AG04450 (cell line): ENCODE data around the gene WNT16. TPM values are rescaled to one million over a fixed set of nuclear protein-coding genes. Genes with fewer than 3 reads are reported as not detected.
"Not testable (repeated sequence)": the region's sequence is repeated elsewhere in the genome, so short reads cannot be mapped to it uniquely, and the experiment has no call there.

Source experiments
- CTCF ChIA-PET: fragments of 300-600, 350-600 bp; formaldehyde crosslinking; extraction: SDS; loops from one replicate; lab custom pipeline; 2022; ENCODE audit warnings: antibody characterized with exemption, inconsistent platforms; lab: Charles Lee
- POLR2A ChIA-PET: fragments of 350-600 bp; formaldehyde crosslinking; extraction: SDS; loops from one replicate; lab custom pipeline; 2021; ENCODE audit warnings: antibody characterized with exemption, inconsistent platforms; lab: Yijun Ruan, JAX
- DNase-seq: peaks from one replicate; pipeline ENCODE4 v3.0.0-alpha.2; 2011; ENCODE audit warnings: low read depth, low spot score
- H3K27ac ChIP-seq: one replicate; pipeline ENCODE4 v1.5.1; 2012; ENCODE audit warnings: low read depth, low read length, control low read depth
- H3K27me3 ChIP-seq: one replicate; pipeline ENCODE4 v1.6.0; 2012; ENCODE audit warnings: low read length; ENCODE audit not compliant: control insufficient read depth, insufficient read depth
- H3K4me3 ChIP-seq: 2 replicates; pipeline ENCODE4 v1.5.1; 2011; ENCODE audit warnings: mild to moderate bottlenecking, low read depth, low read length, control low read depth
- H3K9me3 ChIP-seq: 2 replicates; pipeline ENCODE4 v1.5.1; 2012; ENCODE audit warnings: low read length; ENCODE audit not compliant: control insufficient read depth, insufficient read depth
- polyA plus RNA-seq: library from polyadenylated mRNA; depleted of rRNA; stranded (reverse); fragments of >200 nt; gene quantifications from 2 replicates; pipeline ENCODE4 v1.2.3, GENCODE V29; 2011
- TF ChIP-seq, protein P1 (sequence below): IDR thresholded peaks from 2 replicates; pipeline ENCODE4 v1.5.1; 2011; ENCODE audit warnings: low read depth, low read length, control low read depth, inconsistent platforms

The WNT16 gene
- polyA plus RNA-seq, 1 experiment: 0.89 TPM

DNA sequence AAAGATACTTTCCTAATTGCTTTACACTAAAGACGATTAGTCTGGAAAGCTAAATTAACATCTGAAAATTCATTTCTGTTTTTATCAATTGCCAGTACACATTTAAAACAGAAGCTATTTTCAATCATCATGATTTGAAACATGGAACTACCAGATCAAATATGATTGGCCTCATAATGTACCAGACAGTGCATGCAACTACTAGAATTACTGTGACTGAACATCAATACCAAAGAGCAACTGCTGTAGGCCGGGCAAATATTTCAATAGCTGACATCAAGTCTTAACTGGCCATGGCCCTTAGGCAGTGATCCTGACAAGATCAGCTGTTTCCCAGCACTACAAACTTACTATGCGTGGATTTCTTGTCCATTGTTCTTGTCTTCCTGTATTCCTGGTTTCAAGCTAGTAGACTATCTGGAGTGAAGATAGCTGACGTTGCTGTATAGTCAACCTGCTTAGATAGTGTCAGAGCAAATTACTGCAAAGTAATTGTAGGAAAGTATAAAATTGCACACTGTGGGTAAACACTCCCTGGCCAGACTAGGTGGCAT lies 21.7 kb upstream of the WNT16 start:
- ChIA-PET CTCF (no interaction called here), POLR2A (no interaction called here)
- TF ChIP-seq, protein P1, sequence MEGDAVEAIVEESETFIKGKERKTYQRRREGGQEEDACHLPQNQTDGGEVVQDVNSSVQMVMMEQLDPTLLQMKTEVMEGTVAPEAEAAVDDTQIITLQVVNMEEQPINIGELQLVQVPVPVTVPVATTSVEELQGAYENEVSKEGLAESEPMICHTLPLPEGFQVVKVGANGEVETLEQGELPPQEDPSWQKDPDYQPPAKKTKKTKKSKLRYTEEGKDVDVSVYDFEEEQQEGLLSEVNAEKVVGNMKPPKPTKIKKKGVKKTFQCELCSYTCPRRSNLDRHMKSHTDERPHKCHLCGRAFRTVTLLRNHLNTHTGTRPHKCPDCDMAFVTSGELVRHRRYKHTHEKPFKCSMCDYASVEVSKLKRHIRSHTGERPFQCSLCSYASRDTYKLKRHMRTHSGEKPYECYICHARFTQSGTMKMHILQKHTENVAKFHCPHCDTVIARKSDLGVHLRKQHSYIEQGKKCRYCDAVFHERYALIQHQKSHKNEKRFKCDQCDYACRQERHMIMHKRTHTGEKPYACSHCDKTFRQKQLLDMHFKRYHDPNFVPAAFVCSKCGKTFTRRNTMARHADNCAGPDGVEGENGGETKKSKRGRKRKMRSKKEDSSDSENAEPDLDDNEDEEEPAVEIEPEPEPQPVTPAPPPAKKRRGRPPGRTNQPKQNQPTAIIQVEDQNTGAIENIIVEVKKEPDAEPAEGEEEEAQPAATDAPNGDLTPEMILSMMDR: no peak
- Histone ChIP-seq H3K27me3 (no peaks in the 10 kb centered on the region), H3K27ac (no peak overlapping the region), H3K9me3 (no peaks in the 10 kb centered on the region), H3K4me3 (no peak overlapping the region)
- DNase-seq: no peak

DNA sequence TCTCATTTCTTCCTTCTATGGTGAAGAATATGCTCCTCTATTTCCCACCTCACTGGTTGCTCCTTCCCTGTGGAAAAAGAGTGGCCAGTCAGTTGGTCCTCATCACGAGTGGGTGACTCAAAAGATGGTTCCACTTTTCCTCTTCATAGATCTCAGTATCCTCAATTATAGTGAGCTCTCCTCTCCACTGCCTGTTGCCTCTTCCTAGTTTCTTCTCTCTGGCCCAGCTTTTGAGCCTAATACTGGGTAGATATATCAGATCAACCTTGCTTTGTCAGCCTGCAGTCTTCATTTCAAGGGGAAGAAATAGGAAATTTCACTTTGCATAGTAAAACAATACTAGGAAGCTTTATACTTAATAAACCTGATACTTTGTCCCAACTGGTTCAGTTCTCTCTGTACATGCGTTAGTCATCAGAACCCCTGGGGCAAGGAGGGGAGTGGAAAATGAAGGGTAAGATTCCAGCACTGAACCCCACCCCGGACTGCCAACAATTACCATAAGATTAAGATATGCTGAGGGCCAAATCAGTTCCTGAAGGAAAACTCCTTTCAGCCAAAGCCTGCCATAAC lies 15.5 kb upstream of the WNT16 start:
- Histone ChIP-seq H3K27me3 (no peaks in the 10 kb centered on the region), H3K27ac (no peak overlapping the region), H3K9me3 (no peaks in the 10 kb centered on the region), H3K4me3 (no peak overlapping the region)
- TF ChIP-seq, protein P1: no peak
- POLR2A ChIA-PET: interaction anchor here (0.6 kb wide), 1 partner anchor 53 kb away, joined by 3 read pairs; no protein-coding TSS in a partner anchor
- no peak for DNase-seq
- CTCF ChIA-PET: interaction anchor here (0.8 kb wide), 1 partner anchor 14 kb away, joined by 3 read pairs; no protein-coding TSS in a partner anchor

DNA sequence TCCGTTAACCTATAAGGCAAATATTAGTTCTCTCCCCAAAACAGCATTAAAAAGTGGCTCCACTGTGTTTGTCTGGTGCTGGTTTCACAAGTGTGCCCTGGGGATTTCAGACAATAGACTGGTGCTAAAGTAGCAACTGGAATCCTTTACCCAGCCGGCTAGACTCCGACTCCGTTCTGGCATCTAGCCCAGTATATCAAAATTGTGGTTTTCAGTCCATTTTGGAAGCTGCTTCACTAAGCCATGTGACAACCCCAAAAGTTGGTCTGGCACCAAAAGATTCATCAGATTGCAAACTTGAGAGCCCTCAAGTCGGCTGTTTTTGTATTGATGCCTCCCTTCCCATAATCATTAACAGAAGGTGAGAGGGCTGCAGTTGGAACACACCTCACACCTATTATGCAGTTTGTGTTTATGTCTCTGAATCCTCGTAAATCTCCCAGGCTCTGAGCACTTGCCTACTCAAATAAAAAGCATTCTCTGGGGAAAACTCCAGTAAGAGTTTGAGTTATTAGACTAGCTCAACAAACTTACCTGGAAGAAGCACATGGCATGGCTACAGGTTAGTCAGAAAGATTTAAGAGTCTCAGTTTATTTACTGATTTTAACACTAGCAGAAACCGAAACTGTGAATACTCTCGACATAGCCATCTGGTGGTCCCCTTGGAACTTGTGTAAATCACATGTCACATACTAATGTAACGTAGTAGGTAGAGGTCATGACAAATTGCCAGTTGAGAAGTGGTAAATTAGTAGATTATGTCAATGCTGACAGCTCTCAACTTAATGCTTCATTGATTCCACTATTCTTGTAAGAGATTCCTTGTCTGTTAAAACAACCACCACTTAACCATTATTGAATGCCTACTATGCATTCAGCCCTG lies 14.8 kb upstream of the WNT16 start:
- CTCF ChIA-PET: interaction anchor here (0.8 kb wide), 1 partner anchor 13 kb away, joined by 3 read pairs; no protein-coding TSS in a partner anchor
- H3K4me3 ChIP-seq: no peak overlapping the region
- POLR2A ChIA-PET: interaction anchor here (0.6 kb wide), 1 partner anchor 53 kb away, joined by 3 read pairs; no protein-coding TSS in a partner anchor
- TF ChIP-seq, protein P1: no peak
- H3K9me3 ChIP-seq: no peaks in the 10 kb centered on the region
- H3K27me3 ChIP-seq: no peaks in the 10 kb centered on the region
- DNase-seq: no peak
- no peak overlapping the region for H3K27ac ChIP-seq

DNA sequence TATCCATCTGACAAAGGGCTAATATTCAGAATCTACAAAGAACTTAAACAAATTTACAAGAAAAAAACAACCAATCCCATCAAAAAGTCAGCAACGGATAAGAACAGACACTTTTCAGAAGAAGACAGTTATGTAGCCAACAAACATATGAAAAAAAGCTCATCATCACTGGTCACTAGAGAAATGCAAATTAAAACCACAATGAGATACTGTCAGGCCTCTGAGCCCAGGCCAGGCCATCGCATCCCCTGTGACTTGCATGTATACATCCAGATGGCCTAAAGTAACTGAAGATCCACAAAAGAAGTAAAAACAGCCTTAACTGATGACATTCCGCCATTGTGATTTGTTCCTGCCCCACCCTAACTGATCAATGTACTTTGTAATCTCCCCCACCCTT lies 13.6 kb upstream of the WNT16 start:
- H3K27me3 ChIP-seq, H3K9me3 ChIP-seq, CTCF ChIA-PET, DNase-seq, POLR2A ChIA-PET, H3K4me3 ChIP-seq, H3K27ac ChIP-seq: not testable (repeated sequence)

DNA sequence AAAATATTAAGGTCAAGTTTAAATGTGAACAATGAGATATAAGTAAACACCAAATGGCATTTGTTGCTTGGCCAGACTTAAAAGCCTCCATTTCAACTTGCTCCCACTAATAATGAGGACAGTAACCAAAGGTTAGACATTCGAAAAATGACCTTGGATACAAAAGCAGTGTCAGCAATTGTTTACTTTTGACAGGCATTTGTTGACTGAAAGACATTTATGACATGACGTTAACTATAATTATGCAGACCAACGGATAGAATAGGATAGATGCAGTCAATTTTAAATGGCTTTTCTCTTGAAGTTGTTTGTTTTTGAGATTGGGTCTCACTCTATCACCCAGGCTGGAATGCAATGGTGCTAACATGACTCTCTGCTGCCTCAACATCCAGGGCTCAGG lies 6.3 kb upstream of the WNT16 start:
- H3K9me3 ChIP-seq: no peaks in the 10 kb centered on the region
- ChIA-PET POLR2A (no interaction called here), CTCF (no interaction called here)
- H3K27me3 ChIP-seq: no peaks in the 10 kb centered on the region
- no peak overlapping the region for H3K4me3 ChIP-seq
- TF ChIP-seq, protein P1: no peak
- no peak for DNase-seq
- H3K27ac ChIP-seq: no peak overlapping the region
